BJ (cell line): ENCODE measurements around the gene PIP5K1C. TPM values are rescaled to one million over a fixed set of nuclear protein-coding genes. Genes with fewer than 3 reads are reported as not detected.
"Not testable (repeated sequence)": the region's sequence is repeated elsewhere in the genome, so short reads cannot be mapped to it uniquely, and the experiment has no call there.

Experiments used
- CTCF ChIA-PET: fragments of 350-600 bp; formaldehyde crosslinking; extraction: SDS; loops from one replicate; lab custom pipeline; 2021; ENCODE audit warnings: antibody characterized with exemption, inconsistent platforms; lab: Yijun Ruan, JAX
- POLR2A ChIA-PET: fragments of 300-600 bp; sonication (Branson Sonifier 250); formaldehyde crosslinking; extraction: SDS; loops from one replicate; lab custom pipeline; 2021; ENCODE audit warnings: antibody characterized with exemption; lab: Charles Lee
- DNase-seq: peaks from one replicate; pipeline ENCODE4 v3.0.0-alpha.2; 2011; ENCODE audit warnings: low read depth
- H3K27me3 ChIP-seq: 2 replicates; pipeline ENCODE4 v1.6.0; 2011; ENCODE audit warnings: low read length; ENCODE audit not compliant: control insufficient read depth, insufficient read depth
- H3K36me3 ChIP-seq: 2 replicates; pipeline ENCODE4 v1.5.1; 2011; ENCODE audit warnings: low read length; ENCODE audit not compliant: control insufficient read depth, insufficient read depth
- H3K4me3 ChIP-seq: 2 replicates; pipeline ENCODE4 v1.5.1; 2011; ENCODE audit warnings: low read depth, mild to moderate bottlenecking, control low read depth, low read length
- polyA plus RNA-seq: library from polyadenylated mRNA; depleted of rRNA; stranded (reverse); fragments of >200 nt; gene quantifications from 2 replicates; pipeline ENCODE4 v1.2.3, GENCODE V29; 2011
- TF ChIP-seq, protein P1 (sequence below): IDR thresholded peaks from 2 replicates; pipeline ENCODE4 v1.5.1; 2011; ENCODE audit warnings: low read depth, mild to moderate bottlenecking, control low read depth, inconsistent platforms, low read length, moderate library complexity; ENCODE audit not compliant: insufficient read depth

PIP5K1C gene
- polyA plus RNA-seq, 1 experiment: 35.3 TPM

DNA sequence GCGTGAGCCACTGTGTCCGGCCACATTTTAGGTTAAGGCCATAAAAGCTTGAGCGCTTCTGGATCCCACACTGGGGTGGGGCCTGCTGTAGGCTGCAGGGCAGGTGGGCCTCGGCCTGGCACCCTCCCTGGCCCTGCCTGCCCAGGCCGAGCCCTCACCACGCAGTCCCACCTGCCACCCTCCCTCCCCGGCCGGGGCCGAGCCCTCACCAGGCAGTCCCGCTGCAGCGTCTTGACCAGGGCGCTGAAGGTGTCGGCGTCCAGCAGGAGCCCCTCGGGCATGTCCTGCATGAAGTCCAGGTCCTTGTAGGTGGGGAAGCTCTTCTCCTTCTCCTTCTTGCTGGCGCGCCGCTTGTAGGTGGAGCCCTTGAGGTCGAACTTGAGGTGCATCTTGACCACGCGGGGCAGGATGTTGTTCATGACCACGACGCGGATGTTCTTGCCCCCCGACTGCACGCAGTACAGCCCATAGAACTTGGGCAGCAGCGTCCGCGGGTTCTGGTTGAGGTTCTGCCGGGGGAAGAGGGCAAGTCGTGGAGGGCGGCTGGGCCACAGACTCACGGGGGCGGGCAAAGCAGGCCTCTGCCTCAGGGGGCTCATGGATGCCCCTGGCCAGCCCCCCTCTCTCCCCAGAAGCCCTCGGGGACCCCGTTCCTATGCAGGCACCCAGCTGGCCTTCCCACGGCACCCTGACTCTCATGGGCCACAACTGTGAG lies 47.0 kb downstream of the PIP5K1C start:
- ChIA-PET CTCF (interaction anchor here (1.5 kb wide), 1 partner anchor 9 kb away, joined by 4 read pairs; no protein-coding TSS in a partner anchor), POLR2A (no interaction called here)
- TF ChIP-seq, protein P1, sequence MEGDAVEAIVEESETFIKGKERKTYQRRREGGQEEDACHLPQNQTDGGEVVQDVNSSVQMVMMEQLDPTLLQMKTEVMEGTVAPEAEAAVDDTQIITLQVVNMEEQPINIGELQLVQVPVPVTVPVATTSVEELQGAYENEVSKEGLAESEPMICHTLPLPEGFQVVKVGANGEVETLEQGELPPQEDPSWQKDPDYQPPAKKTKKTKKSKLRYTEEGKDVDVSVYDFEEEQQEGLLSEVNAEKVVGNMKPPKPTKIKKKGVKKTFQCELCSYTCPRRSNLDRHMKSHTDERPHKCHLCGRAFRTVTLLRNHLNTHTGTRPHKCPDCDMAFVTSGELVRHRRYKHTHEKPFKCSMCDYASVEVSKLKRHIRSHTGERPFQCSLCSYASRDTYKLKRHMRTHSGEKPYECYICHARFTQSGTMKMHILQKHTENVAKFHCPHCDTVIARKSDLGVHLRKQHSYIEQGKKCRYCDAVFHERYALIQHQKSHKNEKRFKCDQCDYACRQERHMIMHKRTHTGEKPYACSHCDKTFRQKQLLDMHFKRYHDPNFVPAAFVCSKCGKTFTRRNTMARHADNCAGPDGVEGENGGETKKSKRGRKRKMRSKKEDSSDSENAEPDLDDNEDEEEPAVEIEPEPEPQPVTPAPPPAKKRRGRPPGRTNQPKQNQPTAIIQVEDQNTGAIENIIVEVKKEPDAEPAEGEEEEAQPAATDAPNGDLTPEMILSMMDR: no peak
- H3K36me3 ChIP-seq: peaks cover 38% of the 10 kb centered on the region
- no peak for DNase-seq
- H3K27me3 ChIP-seq: no peaks in the 10 kb centered on the region
- H3K4me3 ChIP-seq: no peak overlapping the region

DNA sequence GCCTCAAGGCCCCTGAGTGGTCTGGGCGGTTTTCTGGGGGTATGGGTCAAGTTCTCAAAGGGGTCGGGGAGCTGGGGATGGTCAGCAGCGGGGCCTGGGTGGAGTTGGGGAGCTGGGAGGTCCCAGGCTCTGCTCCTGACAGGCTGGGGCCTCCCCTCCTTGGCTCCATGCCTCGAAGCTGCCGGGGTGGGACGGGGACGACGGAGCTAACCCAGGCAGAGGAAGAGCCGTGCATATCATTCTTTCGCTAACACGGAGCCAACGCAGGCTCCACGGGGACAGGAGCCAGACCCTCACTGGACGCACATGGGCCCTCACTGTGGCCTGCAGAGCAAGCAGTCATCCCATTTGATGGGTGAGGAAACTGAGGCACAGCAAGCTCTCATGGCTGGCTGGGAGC lies 47.8 kb downstream of the PIP5K1C start:
- no peaks in the 10 kb centered on the region for H3K27me3 ChIP-seq
- POLR2A ChIA-PET: no interaction called here
- TF ChIP-seq, protein P1: no peak
- CTCF ChIA-PET: no interaction called here
- no peak overlapping the region for H3K4me3 ChIP-seq
- H3K36me3 ChIP-seq: peaks cover 36% of the 10 kb centered on the region
- DNase-seq: no peak

DNA sequence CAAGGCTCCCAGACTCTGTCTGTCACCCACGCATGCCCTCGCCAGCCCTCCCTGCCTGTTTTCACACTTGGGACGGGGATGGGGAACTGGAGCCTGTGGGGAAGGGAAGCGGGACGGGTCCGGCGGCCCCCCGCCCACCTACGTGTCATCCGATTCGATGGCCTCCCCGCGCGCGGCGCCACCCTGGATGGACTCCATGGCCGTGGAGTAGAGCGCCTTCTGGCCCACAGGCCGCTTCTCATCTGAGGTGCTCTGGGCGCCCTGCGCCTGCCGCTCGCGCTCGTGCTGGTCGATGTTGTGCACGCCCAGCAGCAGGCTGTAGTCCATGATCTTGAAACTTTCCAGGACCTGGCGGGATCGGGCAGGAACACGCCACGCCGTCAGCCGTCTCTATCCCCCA lies 48.6 kb downstream of the PIP5K1C start:
- TF ChIP-seq, protein P1: no peak
- ChIA-PET CTCF (no interaction called here), POLR2A (no interaction called here)
- Histone ChIP-seq H3K4me3 (no peak overlapping the region), H3K36me3 (peaks cover 38% of the 10 kb centered on the region), H3K27me3 (no peaks in the 10 kb centered on the region)
- DNase-seq: no peak

DNA sequence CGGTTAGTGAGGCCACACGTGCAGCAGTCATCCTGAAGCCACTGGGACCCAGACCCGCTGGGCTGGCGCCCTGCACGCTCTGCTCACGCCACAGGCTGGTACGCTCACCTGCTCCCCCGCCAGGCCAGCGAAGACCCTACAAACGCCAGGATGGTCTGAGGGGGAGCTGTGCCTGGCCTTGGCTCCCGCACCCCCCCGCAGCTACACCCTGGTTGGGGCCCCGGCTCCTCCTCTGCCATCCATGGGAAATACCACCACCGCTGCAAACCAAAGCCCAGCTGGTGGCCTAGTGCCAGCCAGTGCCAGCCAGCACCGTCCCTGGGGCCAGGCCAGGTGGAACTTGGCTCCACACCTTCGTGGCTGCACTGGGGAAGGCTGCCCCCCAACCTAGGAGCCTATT lies 50.4 kb downstream of the PIP5K1C start:
- TF ChIP-seq, protein P1: no peak
- ChIA-PET POLR2A (no interaction called here), CTCF (no interaction called here)
- DNase-seq: no peak
- peaks cover 43% of the 10 kb centered on the region for H3K36me3 ChIP-seq
- H3K4me3 ChIP-seq: no peak overlapping the region
- no peaks in the 10 kb centered on the region for H3K27me3 ChIP-seq

DNA sequence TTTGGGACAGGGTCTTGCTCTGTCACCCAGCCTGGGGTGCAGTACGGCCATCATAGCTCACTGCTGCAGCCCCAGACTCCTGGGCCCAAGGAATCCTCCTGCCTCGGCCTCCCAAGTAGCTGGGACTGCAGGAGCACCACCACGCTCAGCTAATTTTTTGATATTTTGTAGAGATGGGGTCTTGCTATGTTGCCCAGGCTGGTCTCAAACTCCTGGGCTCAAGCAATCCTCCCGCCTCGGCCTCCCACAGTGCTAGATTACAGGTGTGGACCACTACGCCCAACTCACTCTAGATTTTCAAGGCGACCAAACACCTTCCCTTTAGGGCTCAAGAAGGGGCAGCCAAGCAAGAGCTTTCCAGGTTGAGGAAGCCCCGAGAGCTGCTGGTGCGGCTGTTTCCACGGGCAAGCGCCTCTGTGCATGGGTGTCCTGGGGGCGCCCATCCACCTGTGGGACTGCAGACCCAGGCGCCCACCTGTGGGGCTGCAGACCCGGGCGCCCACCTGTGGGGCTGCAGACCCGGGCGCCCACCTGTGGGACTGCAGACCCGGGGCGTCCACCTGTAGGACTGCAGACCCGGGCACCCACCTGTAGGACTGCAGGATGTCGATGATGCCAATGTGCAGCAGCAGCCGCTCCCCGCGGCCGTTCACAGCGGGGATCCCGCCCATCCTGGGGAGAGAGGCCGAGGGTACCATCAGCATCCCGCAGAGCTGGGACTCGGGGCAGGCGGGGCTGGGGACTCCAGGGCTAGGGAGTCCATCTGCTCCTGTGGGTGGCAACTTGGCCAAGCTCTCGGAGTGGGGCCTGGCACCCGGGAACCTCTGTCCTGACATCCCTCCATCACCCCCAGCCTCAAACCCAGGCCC lies 52.0 kb downstream of the PIP5K1C start:
- ChIA-PET POLR2A (no interaction called here), CTCF (no interaction called here)
- TF ChIP-seq, protein P1: no peak

DNA sequence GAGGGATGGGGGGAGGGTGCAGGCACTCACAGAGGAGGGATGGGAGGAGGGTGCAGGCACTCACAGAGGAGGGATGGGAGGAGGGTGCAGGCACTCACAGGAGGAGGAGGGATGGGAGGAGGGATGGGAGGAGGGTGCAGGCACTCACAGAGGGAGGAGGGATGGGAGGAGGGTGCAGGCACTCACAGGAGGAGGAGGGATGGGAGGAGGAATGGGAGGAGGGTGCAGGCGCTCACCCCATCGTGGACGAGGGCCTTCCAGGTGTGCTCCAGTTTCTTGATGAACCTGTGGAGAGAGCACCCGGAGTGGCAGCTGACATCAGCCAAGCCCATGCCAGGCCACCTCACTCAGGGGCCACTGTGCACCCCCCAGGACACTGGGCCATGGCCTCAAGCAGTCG lies 53.2 kb downstream of the PIP5K1C start:
- H3K27me3 ChIP-seq, DNase-seq, POLR2A ChIA-PET, H3K4me3 ChIP-seq, CTCF ChIA-PET: not testable (repeated sequence)
- H3K36me3 ChIP-seq: peaks cover 44% of the 10 kb centered on the region

More for the DNA sequence above, 52.0 kb downstream of the PIP5K1C start:
- peaks cover 44% of the 10 kb centered on the region for H3K36me3 ChIP-seq
- no peak for DNase-seq
- no peak overlapping the region for H3K4me3 ChIP-seq
- H3K27me3 ChIP-seq: no peaks in the 10 kb centered on the region
